Transverse colon (tissue), 4 donors: Measurements from ENCODE around the gene TMEM150B. TPM values are rescaled to one million over a fixed set of nuclear protein-coding genes. Genes with fewer than 3 reads are reported as not detected.

ENCODE experiments used
- DNase-seq: peaks from one replicate; pipeline ENCODE4 v3.0.0-alpha.2; 2019
- H3K27ac ChIP-seq, 4 donors: fragments of 200-600 bp; sonication (generic); 2 replicates each; pipeline ENCODE4 v1.5.1; 2016 to 2018; ENCODE audit warnings: inconsistent platforms in 4 of 4
- H3K27me3 ChIP-seq: fragments of 200-600 bp; sonication (generic); 2 replicates; pipeline ENCODE4 v1.5.1; 2017; ENCODE audit warnings: inconsistent platforms
- H3K36me3 ChIP-seq, 4 donors: fragments of 200-600 bp; sonication (generic); 2 replicates each; pipeline ENCODE4 v1.5.1; 2017 to 2019; ENCODE audit warnings: inconsistent platforms in 4 of 4
- H3K4me1 ChIP-seq, 4 donors: fragments of 200-600 bp; sonication (generic); 2 replicates each; pipeline ENCODE4 v1.5.1; 2017 to 2020; ENCODE audit warnings: inconsistent platforms in 4 of 4
- H3K4me3 ChIP-seq, 4 donors: fragments of 200-600 bp; sonication (generic); 1 replicate in 1 of 4; 2 replicates in 3 of 4; pipeline versions ENCODE4 v1.5.1 to v1.6.1; 2017 to 2019; ENCODE audit warnings: inconsistent platforms in 4 of 4
- H3K9me3 ChIP-seq, 2 donors: fragments of 200-600 bp; sonication (generic); 2 replicates each; pipeline ENCODE4 v1.5.1; 2017 to 2019; ENCODE audit warnings: inconsistent platforms in 2 of 2
- CTCF ChIP-seq, 5 experiments: fragments of 200-600 bp in 3 of 5; fragments of 450-650 bp in 2 of 5; sonication (generic) in 3 of 5; IDR thresholded peaks; 1 replicate in 2 of 5; 2 replicates in 3 of 5; pipeline ENCODE4 v1.5.1; 2016 to 2017; ENCODE audit warnings: antibody characterized with exemption in 5 of 5, inconsistent platforms in 3 of 5, mild to moderate bottlenecking in 2 of 5, moderate library complexity in 1 of 5
- EP300 ChIP-seq: sonication (generic); formaldehyde crosslinking; IDR thresholded peaks from one replicate; pipeline ENCODE4 v1.6.1; 2017; ENCODE audit warnings: antibody characterized with exemption, low read depth
- POLR2A ChIP-seq: fragments of 450-650 bp; IDR thresholded peaks from one replicate; pipeline ENCODE4 v1.6.1; 2016; ENCODE audit warnings: antibody characterized with exemption, mild to moderate bottlenecking, moderate library complexity
- POLR2AphosphoS5 ChIP-seq, 3 donors: sonication (generic); formaldehyde crosslinking; IDR thresholded peaks; one replicate each; pipeline ENCODE4 v1.6.1; 2016; ENCODE audit warnings: antibody characterized with exemption in 3 of 3
- WGBS, 2 donors: methylation state at CpG; one replicate each; pipeline ENCODE4 v1.1.5; 2018; ENCODE audit warnings: low coverage in 1 of 2; 5-methylcytosine and 5-hydroxymethylcytosine counted together
- in situ Hi-C, 4 donors: fragments of 200-750 bp; cut with MboI; loops; one replicate each; pipeline versions ENCODE4 v1.15.0 to v1.15.1; 2017; ENCODE audit warnings: low sequenced_read_pairs in 3 of 4, low pct_ligation_motif_present in 1 of 4, low pct_unique_long_range_greater_than_20kb in 1 of 4
- intact Hi-C: fragments of 100-400 bp; cut with DNase I; formaldehyde crosslinking; loops from one replicate; pipeline ENCODE4 v1.15.1; 2023; ENCODE audit warnings: low total_unique reads
- total RNA-seq, 4 donors: library from RNA; depleted of rRNA; stranded (reverse); fragments of >200 nt; gene quantifications; one replicate each; pipeline ENCODE4 v1.1.0, GENCODE V29; 2016

The TMEM150B gene
- total RNA-seq, 4 donors from 2014 or later = 26.5 to 135 (median 57.4) TPM

GRCh38 chr19:55353803-55354697, 28.9 kb upstream of the TMEM150B start:
- H3K36me3 ChIP-seq = no peaks in the 10 kb centered on the region
- H3K4me1 ChIP-seq = peaks cover 17 to 39% (median 19%) of the 10 kb centered on the region in 4 donors
- peak; percentile 86 for DNase-seq
- TF ChIP-seq POLR2AphosphoS5 (IDR thresholded peaks at IDR 0.05) (peak; percentile 41 to 61 (median 60)), POLR2A (peak; percentile 55), CTCF (IDR thresholded peaks at IDR 0.05) (no peak)
- H3K9me3 ChIP-seq = no peaks in the 10 kb centered on the region
- in situ Hi-C loops (no loop called here), intact Hi-C loops (no loop called here)
- peak overlapping the region; percentile 1 to 50 (median 27) for H3K4me3 ChIP-seq
- H3K27ac ChIP-seq = peak overlapping the region in 3 of 4 donors; percentile 1 to 64 (median 50)
- 1% methylated on average over 30 of the region's 72 CpGs; no CpG with 5 or more reads in 1 of the 2 donors for WGBS, 2 donors
- H3K27me3 ChIP-seq = peaks cover 63% of the 10 kb centered on the region

GRCh38 chr19:55353356-55353802, 28.2 kb upstream of the TMEM150B start:
- intact Hi-C loops = no loop called here
- Histone ChIP-seq H3K36me3 (no peaks in the 10 kb centered on the region), H3K27ac (peak overlapping the region in 3 of 4 donors; percentile 1 to 64 (median 50)), H3K9me3 (no peaks in the 10 kb centered on the region), H3K4me1 (peaks cover 17 to 39% (median 19%) of the 10 kb centered on the region in 4 donors), H3K27me3 (peaks cover 63% of the 10 kb centered on the region), H3K4me3 (peak overlapping the region; percentile 1 to 50 (median 27))
- in situ Hi-C loops = no loop called here
- WGBS, 2 donors = 5% methylated on average over 23 of the region's 24 CpGs; no CpG with 5 or more reads in 1 of the 2 donors
- no peak for DNase-seq
- no peak for TF ChIP-seq EP300
- TF ChIP-seq POLR2A = no peak
- no peak for TF ChIP-seq CTCF (IDR thresholded peaks at IDR 0.05)
- TF ChIP-seq POLR2AphosphoS5 (IDR thresholded peaks at IDR 0.05) = no peak

- no peak for DNase-seq
- in situ Hi-C loops = no loop called here
These were observed 27.5 kb upstream of the TMEM150B start for GRCh38 chr19:55352549-55353145.

More at GRCh38 chr19:55352549-55353145, 27.5 kb upstream of the TMEM150B start:
- H3K4me3 ChIP-seq = no peak overlapping the region
- peaks cover 17 to 39% (median 19%) of the 10 kb centered on the region in 4 donors for H3K4me1 ChIP-seq
- no peak overlapping the region for H3K27ac ChIP-seq
- TF ChIP-seq EP300 = no peak
- TF ChIP-seq POLR2AphosphoS5 (IDR thresholded peaks at IDR 0.05) = no peak
- no peak for TF ChIP-seq CTCF (IDR thresholded peaks at IDR 0.05)
- TF ChIP-seq POLR2A = no peak
- intact Hi-C loops = no loop called here
- peaks cover 63% of the 10 kb centered on the region for H3K27me3 ChIP-seq
- H3K9me3 ChIP-seq = no peaks in the 10 kb centered on the region
- H3K36me3 ChIP-seq = no peaks in the 10 kb centered on the region
- 56 to 69% methylated on average over 13 to 24 of the region's 25 CpGs for WGBS, 2 donors
